ENCODE data around the gene PKLR. TPM values are rescaled to one million over a fixed set of nuclear protein-coding genes. Genes with fewer than 3 reads are reported as not detected.
"Not testable (repeated sequence)": the region's sequence is repeated elsewhere in the genome, so short reads cannot be mapped to it uniquely, and the experiment has no call there.

Gene PKLR
- total RNA-seq = not detected

DNA sequence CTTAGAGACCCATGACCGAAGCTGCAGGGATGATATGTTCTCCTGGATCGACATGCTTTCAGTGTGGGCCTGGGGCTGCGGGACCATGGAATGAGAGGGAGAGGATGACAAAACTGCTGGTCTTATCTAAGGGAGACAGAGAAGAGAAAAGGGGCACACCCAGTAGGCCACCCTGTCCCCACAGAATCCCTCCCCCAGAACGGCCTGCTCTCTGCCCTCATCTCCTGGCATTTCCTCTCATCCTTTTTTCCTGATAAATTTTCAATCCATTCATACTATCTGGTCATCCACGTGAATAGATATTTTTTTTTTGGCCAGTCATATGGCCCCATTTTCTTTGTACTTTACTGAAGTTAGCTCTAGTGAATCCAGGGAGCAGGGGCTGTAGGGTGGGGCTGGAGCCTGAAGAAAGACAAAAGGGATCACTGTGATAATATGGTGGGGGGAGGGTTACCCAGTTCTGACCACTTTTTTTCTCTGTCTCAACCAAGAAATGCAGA, at the start of gene PKLR:
TSS of gene PKLR (minus strand) at position 97 of the 500 bp plus-strand sequence. CDS start at position 54, 43 bp downstream.
- Histone ChIP-seq H3K9me3 (no peaks in the 10 kb centered on the region), H3K27me3 (replicated peaks; ENCODE audit: insufficient read depth) (no peaks in the 10 kb centered on the region), H3K27ac (no peak within 1 kb of the TSS), H3K4me1 (ENCODE audit: control insufficient read depth in 1 of 2, low read depth in 2 of 2) (no peaks in the 10 kb centered on the region), H3K4me3 (no peak within 1 kb of the TSS), H3K36me3 (no peaks in the 10 kb centered on the region)
- DNase-seq (ENCODE audit: low spot score) (no peak), ATAC-seq (ENCODE audit: insufficient number of reproducible peaks, low FRiP score, low read depth) (no peak)
- TF ChIP-seq CTCF (IDR thresholded peaks at IDR 0.05) = no peak

DNA sequence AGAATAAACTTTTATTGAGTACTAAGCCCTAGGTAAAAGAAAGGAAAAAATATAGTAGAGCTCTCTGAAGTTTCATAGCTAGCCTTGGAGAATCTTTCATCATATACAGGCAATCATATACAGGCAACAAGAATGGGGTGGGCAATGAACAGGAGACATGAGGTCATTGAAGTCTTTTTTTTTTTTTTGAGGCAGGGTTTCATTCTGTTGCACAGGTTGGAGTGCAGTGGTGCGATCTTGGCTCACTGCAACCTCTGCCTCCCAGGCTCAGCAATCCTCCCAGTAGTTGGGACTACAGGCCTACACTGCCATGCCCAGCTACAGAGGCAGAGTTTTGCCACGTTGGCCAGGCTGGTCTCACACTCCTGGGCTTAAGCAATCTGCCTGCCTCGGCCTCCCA, 41.6 kb upstream of the PKLR start:
- Histone ChIP-seq H3K4me1 (ENCODE audit: control insufficient read depth in 1 of 2, low read depth in 2 of 2) (no peaks in the 10 kb centered on the region), H3K9me3 (no peaks in the 10 kb centered on the region), H3K4me3 (no peak overlapping the region), H3K27me3 (replicated peaks; ENCODE audit: insufficient read depth) (no peaks in the 10 kb centered on the region), H3K27ac (no peak overlapping the region), H3K36me3 (peaks cover 78% of the 10 kb centered on the region)
- DNase-seq (ENCODE audit: low spot score) (no peak), ATAC-seq (ENCODE audit: insufficient number of reproducible peaks, low FRiP score, low read depth) (no peak)
- TF ChIP-seq CTCF (IDR thresholded peaks at IDR 0.05) = no peak

GRCh38 chr1:155339515-155340097, 38.4 kb upstream of the PKLR start:
- peaks cover 69% of the 10 kb centered on the region for H3K36me3 ChIP-seq
- no peaks in the 10 kb centered on the region for H3K27me3 ChIP-seq (replicated peaks; ENCODE audit: insufficient read depth)
- no peak for TF ChIP-seq CTCF (IDR thresholded peaks at IDR 0.05)
- H3K4me3 ChIP-seq = no peak overlapping the region
- no peak overlapping the region for H3K27ac ChIP-seq
- no peaks in the 10 kb centered on the region for H3K4me1 ChIP-seq (ENCODE audit: control insufficient read depth in 1 of 2, low read depth in 2 of 2)
- H3K9me3 ChIP-seq = no peaks in the 10 kb centered on the region
- DNase-seq (ENCODE audit: low spot score) = no peak
- no peak for ATAC-seq (ENCODE audit: insufficient number of reproducible peaks, low FRiP score, low read depth)

DNA sequence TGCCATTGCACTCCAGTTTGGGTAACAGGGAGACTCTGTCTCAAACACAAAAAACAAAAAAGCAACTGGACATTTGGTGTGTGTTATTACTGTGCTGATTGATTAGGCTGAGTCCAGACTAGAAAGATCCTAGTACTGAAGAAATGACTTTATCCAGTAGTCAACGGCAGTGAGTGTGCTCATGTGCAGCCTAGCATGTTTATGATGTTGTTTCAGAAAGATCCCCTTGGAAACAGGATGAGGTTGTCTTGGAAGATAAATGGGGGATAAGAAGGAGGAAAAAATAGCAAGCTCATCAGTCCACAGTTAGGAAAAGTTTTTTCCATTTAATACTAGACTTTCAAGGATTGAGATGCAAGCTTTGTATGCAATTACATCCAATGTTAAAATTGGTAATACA, 33.7 kb upstream of the PKLR start:
- DNase-seq (ENCODE audit: low spot score) = no peak
- Histone ChIP-seq H3K9me3 (no peaks in the 10 kb centered on the region), H3K4me3 (no peak overlapping the region), H3K27me3 (replicated peaks; ENCODE audit: insufficient read depth) (no peaks in the 10 kb centered on the region), H3K27ac (no peak overlapping the region), H3K36me3 (peaks cover 46% of the 10 kb centered on the region), H3K4me1 (ENCODE audit: control insufficient read depth in 1 of 2, low read depth in 2 of 2) (no peaks in the 10 kb centered on the region)
- no peak for ATAC-seq (ENCODE audit: insufficient number of reproducible peaks, low FRiP score, low read depth)
- no peak for TF ChIP-seq CTCF (IDR thresholded peaks at IDR 0.05)

- peaks cover 0 to 8% of the 10 kb centered on the region in 2 donors for H3K4me1 ChIP-seq (ENCODE audit: control insufficient read depth in 1 of 2, low read depth in 2 of 2)
- no peak overlapping the region for H3K27ac ChIP-seq
- ATAC-seq (ENCODE audit: insufficient number of reproducible peaks, low FRiP score, low read depth) = no peak
- peaks cover 28% of the 10 kb centered on the region for H3K36me3 ChIP-seq
- TF ChIP-seq CTCF (IDR thresholded peaks at IDR 0.05) = no peak
- H3K27me3 ChIP-seq (replicated peaks; ENCODE audit: insufficient read depth) = no peaks in the 10 kb centered on the region
- no peak overlapping the region for H3K4me3 ChIP-seq
- DNase-seq (ENCODE audit: low spot score) = no peak
- H3K9me3 ChIP-seq = no peaks in the 10 kb centered on the region
Measured at GRCh38 chr1:155329980-155330598, 28.9 kb upstream of the PKLR start.

DNA sequence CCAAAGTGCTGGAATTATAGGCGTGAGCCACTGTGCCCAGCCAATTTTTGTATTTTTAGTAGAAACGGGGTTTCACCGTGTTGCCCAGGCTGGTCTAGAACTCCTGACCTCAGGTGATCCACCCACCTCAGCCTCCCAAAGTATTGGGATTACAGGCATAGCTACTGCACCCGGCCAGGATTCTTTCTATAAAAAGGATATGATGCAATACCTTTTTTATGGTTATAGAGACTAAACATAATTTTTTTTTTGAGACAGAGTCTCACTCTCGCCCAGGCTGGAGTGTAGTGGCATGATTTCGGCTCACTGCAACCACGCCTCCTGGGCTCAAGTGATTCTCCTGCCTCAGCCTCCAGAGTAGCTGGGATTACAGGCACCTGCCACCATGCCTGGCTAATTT, 27.6 kb upstream of the PKLR start:
- peak overlapping the region in 1 of 2 donors; percentile 46 for H3K27ac ChIP-seq
- peaks cover 22% of the 10 kb centered on the region for H3K36me3 ChIP-seq

More for the DNA sequence above, 27.6 kb upstream of the PKLR start:
- peaks cover 0 to 11% of the 10 kb centered on the region in 2 donors for H3K4me1 ChIP-seq (ENCODE audit: control insufficient read depth in 1 of 2, low read depth in 2 of 2)
- DNase-seq (ENCODE audit: low spot score); H3K9me3 ChIP-seq; H3K27me3 ChIP-seq (replicated peaks; ENCODE audit: insufficient read depth); ATAC-seq (ENCODE audit: insufficient number of reproducible peaks, low FRiP score, low read depth); H3K4me3 ChIP-seq: not testable (repeated sequence)
